Measurements from ENCODE around the gene IL1R2. TPM values are rescaled to one million over a fixed set of nuclear protein-coding genes. Genes with fewer than 3 reads are reported as not detected.

The IL1R2 gene
- total and polyA plus RNA-seq, 9 of the 15 experiments (the other 6 are each of a cell fraction or from before 2014, with no cell fraction given) = 0.13 TPM; not detected in 8

- TF ChIP-seq ZNF253 (CRISPR knock-in tag; conservative IDR thresholded peaks at IDR 0.05) (no peak), ESRRA (IDR thresholded peaks at IDR 0.05; ENCODE audit: borderline replicate concordance, low read depth) (no peak), SAFB2 (IDR thresholded peaks at IDR 0.05; ENCODE audit: borderline replicate concordance, low read depth, low read length, severe bottlenecking) (no peak)
- TF ChIP-seq, protein P1, sequence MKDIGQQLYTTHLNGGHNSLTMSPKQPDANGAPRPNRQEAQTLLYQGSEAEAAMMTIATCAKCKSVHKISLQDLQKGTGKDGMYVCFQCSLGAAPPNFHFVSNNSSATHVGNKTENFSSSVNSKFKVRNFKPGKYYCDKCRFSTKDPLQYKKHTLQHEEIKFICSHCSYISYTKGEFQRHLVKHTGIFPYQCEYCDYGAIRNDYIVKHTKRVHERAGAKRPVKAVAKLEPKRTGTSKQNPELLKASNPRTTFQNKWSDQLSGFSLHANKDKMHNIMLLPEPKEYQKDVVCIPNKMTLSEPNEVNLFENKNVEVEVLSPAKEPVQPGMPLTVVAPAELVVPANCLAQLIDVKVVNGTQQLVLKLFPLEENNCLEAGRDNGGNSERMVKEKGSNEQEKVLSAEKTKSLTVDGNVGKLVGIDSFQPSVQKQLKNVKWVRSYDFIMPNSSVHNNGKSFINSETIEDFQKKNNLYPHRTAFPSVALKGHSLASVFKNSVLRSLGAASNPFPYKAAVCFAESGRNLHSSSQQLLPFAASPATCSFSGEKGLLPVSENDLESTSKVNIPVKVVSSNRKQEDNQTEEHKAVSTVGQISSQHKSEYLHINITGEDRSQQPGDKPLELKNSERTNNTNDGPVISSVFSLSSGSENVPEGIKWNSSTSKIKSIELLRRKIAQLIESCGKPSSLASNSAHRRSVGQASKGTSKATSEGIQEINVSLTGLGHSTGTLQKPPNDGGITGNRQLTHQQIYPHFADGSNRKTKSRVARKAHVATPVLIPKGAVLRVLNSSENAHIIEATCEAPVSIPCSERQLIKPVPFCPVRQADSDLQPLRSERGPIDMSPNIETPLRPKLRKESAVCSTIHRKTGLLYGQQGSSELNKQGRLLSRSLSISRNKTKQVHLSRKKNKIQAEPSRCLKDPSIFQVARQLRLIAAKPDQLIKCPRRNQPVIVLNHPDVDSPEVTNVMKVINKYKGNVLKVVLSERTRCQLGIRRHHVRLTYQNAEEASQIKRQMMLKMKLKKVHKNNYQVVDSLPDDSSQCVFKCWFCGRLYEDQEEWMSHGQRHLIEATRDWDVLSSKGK (CRISPR knock-in tag; IDR thresholded peaks at IDR 0.05) = no peak
- TF ChIP-seq, protein P2, sequence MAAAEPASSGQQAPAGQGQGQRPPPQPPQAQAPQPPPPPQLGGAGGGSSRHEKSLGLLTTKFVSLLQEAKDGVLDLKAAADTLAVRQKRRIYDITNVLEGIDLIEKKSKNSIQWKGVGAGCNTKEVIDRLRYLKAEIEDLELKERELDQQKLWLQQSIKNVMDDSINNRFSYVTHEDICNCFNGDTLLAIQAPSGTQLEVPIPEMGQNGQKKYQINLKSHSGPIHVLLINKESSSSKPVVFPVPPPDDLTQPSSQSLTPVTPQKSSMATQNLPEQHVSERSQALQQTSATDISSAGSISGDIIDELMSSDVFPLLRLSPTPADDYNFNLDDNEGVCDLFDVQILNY (CRISPR knock-in tag; IDR thresholded peaks at IDR 0.05) = no peak
Measured at GRCh38 chr2:102028470-102028869, 36.7 kb downstream of the IL1R2 start (continued).

DNA sequence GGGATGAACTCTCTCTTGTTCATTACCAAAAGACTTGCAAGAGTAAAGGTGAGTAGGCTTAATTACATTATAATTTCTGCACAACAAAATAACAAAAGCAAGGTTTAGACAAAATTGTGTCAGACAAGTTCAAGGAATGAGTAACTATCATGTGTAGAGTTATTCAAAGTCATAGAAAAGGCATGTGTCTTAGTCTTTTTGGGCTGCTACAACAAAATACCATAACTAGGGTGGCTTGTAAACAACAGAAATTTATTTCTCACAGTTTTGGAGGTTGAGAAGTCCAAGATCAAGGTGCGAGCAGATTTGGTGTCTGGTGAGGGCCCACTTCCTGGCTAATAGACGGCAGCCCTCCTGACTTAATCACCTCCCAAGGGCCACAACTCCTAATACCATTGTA is 37.6 kb downstream of the IL1R2 start:
- DNase-seq (ENCODE audit: extremely low read depth in 1 of 4, low spot score in 3 of 4) = no peak
- ChIA-PET CTCF (ENCODE audit: low intra/inter-chr PET ratio) (no interaction called here), POLR2A (interaction anchor here (1.2 kb wide), 1 partner anchor 21 kb away, joined by 3 read pairs; no protein-coding TSS in a partner anchor)
- Histone ChIP-seq H3K9me3 (replicated peaks; ENCODE audit: control insufficient read depth, insufficient read depth, low read depth, low read length) (no peaks in the 10 kb centered on the region), H3K27me3 (ENCODE audit: control insufficient read depth in 2 of 2, insufficient read depth in 2 of 2, low read length in 2 of 2) (no peaks in the 10 kb centered on the region; a peak in 1 of 5 replicates), H3K79me2 (ENCODE audit: control insufficient read depth, insufficient read depth, low read length) (no peaks in the 10 kb centered on the region), H3K9me1 (ENCODE audit: control insufficient read depth, insufficient read depth, low read length) (no peaks in the 10 kb centered on the region), H3K27ac (ENCODE audit: extremely low read depth, low read depth, low read length) (no peak overlapping the region), H3K4me1 (replicated peaks in 1 of 2; ENCODE audit: control insufficient read depth in 2 of 2, insufficient read depth in 2 of 2, low read length in 2 of 2) (peaks cover 8 to 16% of the 10 kb centered on the region in 2 experiments), H3K36me3 (ENCODE audit: control insufficient read depth, insufficient read depth, low read length) (no peaks in the 10 kb centered on the region; the same call in 2 of the 3 replicates), H2AFZ (ENCODE audit: low read depth, low read length) (no peak overlapping the region), H3K4me3 (no peak overlapping the region), H3K4me2 (ENCODE audit: insufficient read depth, low read length) (no peak overlapping the region), H3K9ac (ENCODE audit: insufficient read depth in 1 of 2, low read depth in 2 of 2, low read length in 2 of 2) (no peak overlapping the region), H4K20me1 (replicated peaks; ENCODE audit: control insufficient read depth, insufficient read depth, low read length) (no peaks in the 10 kb centered on the region; the same call in 1 of the 2 replicates)
- 31% methylated on average over 2 of the region's 2 CpGs for WGBS (ENCODE audit: insufficient coverage, low coverage, missing lambda C conversion rate)
- BruUV-seq (replicated peaks) = no TSS peak
- FAIRE-seq = no peak
- in situ Hi-C loops (cut with MboI) = no loop called here
- TF ChIP-seq, protein P3, sequence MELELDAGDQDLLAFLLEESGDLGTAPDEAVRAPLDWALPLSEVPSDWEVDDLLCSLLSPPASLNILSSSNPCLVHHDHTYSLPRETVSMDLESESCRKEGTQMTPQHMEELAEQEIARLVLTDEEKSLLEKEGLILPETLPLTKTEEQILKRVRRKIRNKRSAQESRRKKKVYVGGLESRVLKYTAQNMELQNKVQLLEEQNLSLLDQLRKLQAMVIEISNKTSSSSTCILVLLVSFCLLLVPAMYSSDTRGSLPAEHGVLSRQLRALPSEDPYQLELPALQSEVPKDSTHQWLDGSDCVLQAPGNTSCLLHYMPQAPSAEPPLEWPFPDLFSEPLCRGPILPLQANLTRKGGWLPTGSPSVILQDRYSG (tag; conservative IDR thresholded peaks at IDR 0.05; ENCODE audit: low read depth) = no peak
- intact Hi-C loops (cut with micrococcal nuclease) = no loop called here
- no peak for ATAC-seq

All from K562 (cell line).